ENCODE measurements around the gene RNF41. TPM values are rescaled to one million over a fixed set of nuclear protein-coding genes. Genes with fewer than 3 reads are reported as not detected.

RNF41 gene
- total RNA-seq, 1 experiment from 2014 or later = 57.4 TPM

- TF ChIP-seq ERG (CRISPR knock-in tag; IDR thresholded peaks at IDR 0.05) = 0 out of 2 replicates have a peak, but pooled peaks have one; percentile 50
- TF ChIP-seq, protein P1, sequence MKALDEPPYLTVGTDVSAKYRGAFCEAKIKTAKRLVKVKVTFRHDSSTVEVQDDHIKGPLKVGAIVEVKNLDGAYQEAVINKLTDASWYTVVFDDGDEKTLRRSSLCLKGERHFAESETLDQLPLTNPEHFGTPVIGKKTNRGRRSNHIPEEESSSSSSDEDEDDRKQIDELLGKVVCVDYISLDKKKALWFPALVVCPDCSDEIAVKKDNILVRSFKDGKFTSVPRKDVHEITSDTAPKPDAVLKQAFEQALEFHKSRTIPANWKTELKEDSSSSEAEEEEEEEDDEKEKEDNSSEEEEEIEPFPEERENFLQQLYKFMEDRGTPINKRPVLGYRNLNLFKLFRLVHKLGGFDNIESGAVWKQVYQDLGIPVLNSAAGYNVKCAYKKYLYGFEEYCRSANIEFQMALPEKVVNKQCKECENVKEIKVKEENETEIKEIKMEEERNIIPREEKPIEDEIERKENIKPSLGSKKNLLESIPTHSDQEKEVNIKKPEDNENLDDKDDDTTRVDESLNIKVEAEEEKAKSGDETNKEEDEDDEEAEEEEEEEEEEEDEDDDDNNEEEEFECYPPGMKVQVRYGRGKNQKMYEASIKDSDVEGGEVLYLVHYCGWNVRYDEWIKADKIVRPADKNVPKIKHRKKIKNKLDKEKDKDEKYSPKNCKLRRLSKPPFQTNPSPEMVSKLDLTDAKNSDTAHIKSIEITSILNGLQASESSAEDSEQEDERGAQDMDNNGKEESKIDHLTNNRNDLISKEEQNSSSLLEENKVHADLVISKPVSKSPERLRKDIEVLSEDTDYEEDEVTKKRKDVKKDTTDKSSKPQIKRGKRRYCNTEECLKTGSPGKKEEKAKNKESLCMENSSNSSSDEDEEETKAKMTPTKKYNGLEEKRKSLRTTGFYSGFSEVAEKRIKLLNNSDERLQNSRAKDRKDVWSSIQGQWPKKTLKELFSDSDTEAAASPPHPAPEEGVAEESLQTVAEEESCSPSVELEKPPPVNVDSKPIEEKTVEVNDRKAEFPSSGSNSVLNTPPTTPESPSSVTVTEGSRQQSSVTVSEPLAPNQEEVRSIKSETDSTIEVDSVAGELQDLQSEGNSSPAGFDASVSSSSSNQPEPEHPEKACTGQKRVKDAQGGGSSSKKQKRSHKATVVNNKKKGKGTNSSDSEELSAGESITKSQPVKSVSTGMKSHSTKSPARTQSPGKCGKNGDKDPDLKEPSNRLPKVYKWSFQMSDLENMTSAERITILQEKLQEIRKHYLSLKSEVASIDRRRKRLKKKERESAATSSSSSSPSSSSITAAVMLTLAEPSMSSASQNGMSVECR (CRISPR knock-in tag; IDR thresholded peaks at IDR 0.05; ENCODE audit: borderline replicate concordance) = no peak
- no peaks in the 10 kb centered on the region for H3K27me3 Mint-ChIP-seq (ENCODE audit: low read depth)
- H3K36me3 Mint-ChIP-seq = peaks cover 63% of the 10 kb centered on the region
- H3K9me3 Mint-ChIP-seq = no peaks in the 10 kb centered on the region
- H3K27ac Mint-ChIP-seq = peak overlapping the region; percentile 95
- peaks cover 49% of the 10 kb centered on the region for H3K4me1 Mint-ChIP-seq
- no peak for DNase-seq (ENCODE audit: low spot score)
- no peak for ATAC-seq
- ChIA-PET CTCF (interaction anchor here (1.2 to 3.4 kb wide), 4 partner anchors 9 to 42 kb away, joined by 3 to 20 read pairs (median 10); partner anchors contain the start of genes MYL6B, SMARCC2 and ZC3H10), POLR2A (interaction anchor here (0.6 to 7.2 kb wide), 9 partner anchors 9 to 199 kb away, joined by 3 to 104 read pairs (median 15); partner anchors contain the start of genes ESYT1, MYL6B, PA2G4 and RNF41)
- H3K4me3 Mint-ChIP-seq = peak overlapping the region; percentile 96
Observed at GRCh38 chr12:56160894-56161689, 60.6 kb downstream of the RNF41 start.

- Mint-ChIP-seq H3K36me3 (peaks cover 63% of the 10 kb centered on the region), H3K27ac (peak overlapping the region; percentile 92), H3K27me3 (ENCODE audit: low read depth) (no peaks in the 10 kb centered on the region), H3K9me3 (no peaks in the 10 kb centered on the region), H3K4me3 (peak overlapping the region; percentile 96), H3K4me1 (peaks cover 49% of the 10 kb centered on the region)
- TF ChIP-seq MYBL2 (CRISPR knock-in tag; IDR thresholded peaks at IDR 0.05) (no peak), EMX1 (CRISPR knock-in tag; IDR thresholded peaks at IDR 0.05) (no peak), ZNF138 (CRISPR knock-in tag; conservative IDR thresholded peaks at IDR 0.05) (no peak), NFE2L1 (CRISPR knock-in tag; IDR thresholded peaks at IDR 0.05) (0 out of 2 replicates have a peak, but pooled peaks have one; percentile 42), SMAD3 (CRISPR knock-in tag; IDR thresholded peaks at IDR 0.05; ENCODE audit: borderline replicate concordance) (0 out of 2 replicates have a peak, but pooled peaks have one; percentile 15), ETV6 (CRISPR knock-in tag; IDR thresholded peaks at IDR 0.05) (no peak)
- TF ChIP-seq, protein P2, sequence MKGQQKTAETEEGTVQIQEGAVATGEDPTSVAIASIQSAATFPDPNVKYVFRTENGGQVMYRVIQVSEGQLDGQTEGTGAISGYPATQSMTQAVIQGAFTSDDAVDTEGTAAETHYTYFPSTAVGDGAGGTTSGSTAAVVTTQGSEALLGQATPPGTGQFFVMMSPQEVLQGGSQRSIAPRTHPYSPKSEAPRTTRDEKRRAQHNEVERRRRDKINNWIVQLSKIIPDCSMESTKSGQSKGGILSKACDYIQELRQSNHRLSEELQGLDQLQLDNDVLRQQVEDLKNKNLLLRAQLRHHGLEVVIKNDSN (CRISPR knock-in tag; IDR thresholded peaks at IDR 0.05) = 0 out of 2 replicates have a peak, but pooled peaks have one; percentile 11
- TF ChIP-seq, protein P3, sequence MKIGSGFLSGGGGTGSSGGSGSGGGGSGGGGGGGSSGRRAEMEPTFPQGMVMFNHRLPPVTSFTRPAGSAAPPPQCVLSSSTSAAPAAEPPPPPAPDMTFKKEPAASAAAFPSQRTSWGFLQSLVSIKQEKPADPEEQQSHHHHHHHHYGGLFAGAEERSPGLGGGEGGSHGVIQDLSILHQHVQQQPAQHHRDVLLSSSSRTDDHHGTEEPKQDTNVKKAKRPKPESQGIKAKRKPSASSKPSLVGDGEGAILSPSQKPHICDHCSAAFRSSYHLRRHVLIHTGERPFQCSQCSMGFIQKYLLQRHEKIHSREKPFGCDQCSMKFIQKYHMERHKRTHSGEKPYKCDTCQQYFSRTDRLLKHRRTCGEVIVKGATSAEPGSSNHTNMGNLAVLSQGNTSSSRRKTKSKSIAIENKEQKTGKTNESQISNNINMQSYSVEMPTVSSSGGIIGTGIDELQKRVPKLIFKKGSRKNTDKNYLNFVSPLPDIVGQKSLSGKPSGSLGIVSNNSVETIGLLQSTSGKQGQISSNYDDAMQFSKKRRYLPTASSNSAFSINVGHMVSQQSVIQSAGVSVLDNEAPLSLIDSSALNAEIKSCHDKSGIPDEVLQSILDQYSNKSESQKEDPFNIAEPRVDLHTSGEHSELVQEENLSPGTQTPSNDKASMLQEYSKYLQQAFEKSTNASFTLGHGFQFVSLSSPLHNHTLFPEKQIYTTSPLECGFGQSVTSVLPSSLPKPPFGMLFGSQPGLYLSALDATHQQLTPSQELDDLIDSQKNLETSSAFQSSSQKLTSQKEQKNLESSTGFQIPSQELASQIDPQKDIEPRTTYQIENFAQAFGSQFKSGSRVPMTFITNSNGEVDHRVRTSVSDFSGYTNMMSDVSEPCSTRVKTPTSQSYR (CRISPR knock-in tag; IDR thresholded peaks at IDR 0.05) = no peak
- DNase-seq (ENCODE audit: low spot score) (no peak), ATAC-seq (peak; percentile 0; the same call in 1 of the 2 replicates)
- ChIA-PET POLR2A (interaction anchor here (1.0 to 7.2 kb wide), 7 partner anchors 9 to 79 kb away, joined by 3 to 104 read pairs (median 25); partner anchors contain the start of genes ESYT1, MYL6B, RNF41 and SMARCC2), CTCF (interaction anchor here (1.2 to 3.4 kb wide), 6 partner anchors 9 to 47 kb away, joined by 3 to 20 read pairs (median 6); partner anchors contain the start of genes MYL6B, SMARCC2 and ZC3H10)
Observed at GRCh38 chr12:56160193-56160763, 61.4 kb downstream of the RNF41 start.

Data from WTC11 (cell line).